Calu3 (cell line): ENCODE results near the gene WWOX. TPM values are rescaled to one million over a fixed set of nuclear protein-coding genes. Genes with fewer than 3 reads are reported as not detected.

Source experiments
- BruUV-seq: library from RNA; stranded (reverse); fragments of 400-500 nt; replicated peaks from 2 replicates; lab custom pipeline; 2021; lab: Mats Ljungman, UMichigan
- CTCF ChIA-PET: fragments of 300-600 bp; sonication (Branson Sonifier 250); formaldehyde crosslinking; loops from one replicate; lab custom pipeline; 2022; ENCODE audit warnings: antibody characterized with exemption; lab: Charles Lee
- DNase-seq: peaks from one replicate; pipeline ENCODE4 v3.0.0; 2022
- H3K27ac Mint-ChIP-seq: one replicate; pipeline ENCODE4 v1.8.0; 2022; ENCODE audit warnings: mixed read lengths; ENCODE audit not compliant: unreplicated experiment
- H3K27me3 Mint-ChIP-seq: one replicate; pipeline ENCODE4 v1.8.0; 2022; ENCODE audit warnings: mixed read lengths; ENCODE audit not compliant: unreplicated experiment
- H3K36me3 Mint-ChIP-seq: one replicate; pipeline ENCODE4 v1.8.0; 2022; ENCODE audit warnings: mild to moderate bottlenecking, moderate library complexity, mixed read lengths; ENCODE audit not compliant: insufficient read depth, unreplicated experiment
- H3K4me1 Mint-ChIP-seq: one replicate; pipeline ENCODE4 v1.8.0; 2022; ENCODE audit warnings: mild to moderate bottlenecking, low read depth, mixed read lengths; ENCODE audit not compliant: unreplicated experiment
- H3K4me3 Mint-ChIP-seq: one replicate; pipeline ENCODE4 v1.8.0; 2022; ENCODE audit warnings: mild to moderate bottlenecking, low read depth, moderate library complexity, mixed read lengths; ENCODE audit not compliant: unreplicated experiment
- H3K9me3 Mint-ChIP-seq: one replicate; pipeline ENCODE4 v1.8.0; 2022; ENCODE audit warnings: low read depth, mixed read lengths; ENCODE audit not compliant: unreplicated experiment
- CTCF ChIP-seq: fragments of 200-600 bp; IDR thresholded peaks from one replicate; pipeline ENCODE4 v1.8.0; 2022; ENCODE audit warnings: antibody characterized with exemption; ENCODE audit not compliant: unreplicated experiment
- intact Hi-C: fragments of 100-400 bp; cut with micrococcal nuclease; formaldehyde crosslinking; loops from one replicate; pipeline ENCODE4 v1.10.0; 2022; ENCODE audit not compliant: unreplicated experiment
- total RNA-seq: library from RNA; stranded (reverse); gene quantifications from 2 replicates; pipeline ENCODE4 v1.2.3, GENCODE V29; 2022

WWOX gene
- total RNA-seq, 1 experiment from 2014 or later = 33.5 TPM

- Mint-ChIP-seq H3K36me3 (no peaks in the 10 kb centered on the region), H3K4me3 (no peak overlapping the region), H3K4me1 (peaks cover 8% of the 10 kb centered on the region), H3K9me3 (peaks cover 3% of the 10 kb centered on the region), H3K27ac (no peak overlapping the region), H3K27me3 (no peaks in the 10 kb centered on the region)
- no peak for TF ChIP-seq CTCF
- BruUV-seq = no TSS peak
- DNase-seq = no peak
- CTCF ChIA-PET = interaction anchor here (0.6 kb wide), 1 partner anchor 95 kb away, joined by 3 read pairs; no protein-coding TSS in a partner anchor
- intact Hi-C loops = loop anchor here (10.0 kb wide), 1 partner anchor 378 kb away; no protein-coding TSS in a partner anchor
Observed at GRCh38 chr16:78126662-78127061, 27.2 kb downstream of the WWOX start.

DNA sequence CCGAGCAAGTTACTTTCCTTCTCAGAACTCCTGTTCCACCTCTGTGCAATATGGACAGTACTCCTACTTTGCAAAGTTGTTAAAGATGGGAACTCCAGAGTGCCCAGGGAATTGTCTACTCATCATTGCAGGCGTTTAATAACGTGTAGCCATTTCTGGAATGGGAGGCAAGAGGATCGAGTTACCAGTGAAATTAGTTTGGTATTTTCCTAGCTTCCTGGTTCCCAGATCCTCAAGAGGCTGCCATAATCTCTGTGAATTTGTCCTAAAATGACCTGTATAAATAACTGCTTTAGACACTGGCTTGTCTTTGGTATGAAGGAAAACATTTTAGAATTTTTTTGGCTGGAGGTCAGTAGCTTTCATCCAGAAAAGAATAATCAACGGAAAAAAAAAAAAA is 27.7 kb downstream of the WWOX start:
- Mint-ChIP-seq H3K4me1 (peaks cover 8% of the 10 kb centered on the region), H3K36me3 (no peaks in the 10 kb centered on the region), H3K4me3 (no peak overlapping the region), H3K9me3 (peaks cover 3% of the 10 kb centered on the region), H3K27ac (no peak overlapping the region), H3K27me3 (no peaks in the 10 kb centered on the region)
- intact Hi-C loops = loop anchor here (10.0 kb wide), 1 partner anchor 378 kb away; no protein-coding TSS in a partner anchor
- no peak for TF ChIP-seq CTCF
- CTCF ChIA-PET = interaction anchor here (0.6 kb wide), 1 partner anchor 96 kb away, joined by 3 read pairs; no protein-coding TSS in a partner anchor
- BruUV-seq = no TSS peak
- DNase-seq = no peak

DNA sequence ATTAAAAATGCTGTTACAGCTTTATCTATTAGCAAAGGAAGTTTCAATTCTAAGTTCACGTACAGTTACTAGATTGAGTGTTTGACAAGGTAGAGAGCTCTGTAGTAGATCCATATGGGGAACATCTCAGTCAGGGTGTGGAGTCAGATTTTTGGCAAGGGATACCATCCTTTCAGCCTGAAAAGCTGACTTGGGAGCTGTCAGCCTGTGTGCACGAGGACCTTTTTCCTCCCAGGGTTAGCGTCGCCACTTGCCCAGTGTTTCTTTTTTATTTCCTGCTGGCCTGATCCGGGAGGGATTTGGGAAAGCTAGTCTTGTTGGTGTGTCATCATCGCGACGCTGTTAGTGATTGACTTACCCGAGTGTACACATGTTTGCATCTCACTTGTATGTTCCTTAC is 29.5 kb downstream of the WWOX start:
- no peak for TF ChIP-seq CTCF
- no peak for DNase-seq
- H3K27ac Mint-ChIP-seq = no peak overlapping the region
- H3K4me3 Mint-ChIP-seq = no peak overlapping the region
- intact Hi-C loops = loop anchor here (10.0 kb wide), 1 partner anchor 376 kb away; no protein-coding TSS in a partner anchor
- CTCF ChIA-PET = no interaction called here
- peaks cover 3% of the 10 kb centered on the region for H3K9me3 Mint-ChIP-seq
- no peaks in the 10 kb centered on the region for H3K27me3 Mint-ChIP-seq
- H3K4me1 Mint-ChIP-seq = no peaks in the 10 kb centered on the region
- no peaks in the 10 kb centered on the region for H3K36me3 Mint-ChIP-seq
- no TSS peak for BruUV-seq

- CTCF ChIA-PET = no interaction called here
- no TSS peak for BruUV-seq
- Mint-ChIP-seq H3K4me1 (no peaks in the 10 kb centered on the region), H3K27me3 (no peaks in the 10 kb centered on the region), H3K27ac (no peak overlapping the region), H3K36me3 (no peaks in the 10 kb centered on the region), H3K9me3 (peaks cover 3% of the 10 kb centered on the region), H3K4me3 (no peak overlapping the region)
- TF ChIP-seq CTCF = no peak
- intact Hi-C loops = loop anchor here (10.0 kb wide), 1 partner anchor 375 kb away; no protein-coding TSS in a partner anchor
- no peak for DNase-seq
Observed at GRCh38 chr16:78129349-78129748, 29.9 kb downstream of the WWOX start.
